Fibroblast of skin of abdomen (primary cell): ENCODE data around the gene EXOC2.
A peak's percentile ranks its signal among the peaks of the same experiment; 100 is the strongest.
"Not testable (repeated sequence)": the region's sequence is repeated elsewhere in the genome, so short reads cannot be mapped to it uniquely, and the experiment has no call there.

Experiments used
- DNase-seq: peaks from one replicate; pipeline ENCODE4 v3.0.0-alpha.2; 2013

Gene EXOC2

GRCh38 chr6:633611-634010, 59.3 kb downstream of the EXOC2 start:
- DNase-seq, result no peak

GRCh38 chr6:628766-629165, 64.2 kb downstream of the EXOC2 start:
- DNase-seq, result no peak

GRCh38 chr6:626236-626635, 66.7 kb downstream of the EXOC2 start:
- DNase-seq, result peak; percentile 28

DNA sequence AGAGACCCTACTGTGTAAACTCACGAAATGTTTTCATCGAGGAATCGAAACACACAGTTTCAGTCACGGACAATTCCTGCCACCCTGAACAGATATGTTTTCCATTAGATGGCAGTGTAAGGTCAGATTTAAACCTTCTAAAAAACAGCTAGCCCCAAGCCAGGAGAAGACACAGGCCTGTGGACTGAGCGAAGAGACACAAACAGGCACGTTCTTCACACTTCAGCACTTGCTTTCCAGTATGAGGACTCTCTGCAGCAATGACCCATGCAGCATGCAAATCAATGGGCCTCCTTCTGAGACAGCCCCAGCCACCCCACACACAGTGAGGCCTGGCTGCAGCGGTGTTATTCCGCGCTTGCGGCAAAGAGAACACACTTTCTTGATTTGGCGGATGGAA, 68.0 kb downstream of the EXOC2 start:
- peak; percentile 20 for DNase-seq

- no peak for DNase-seq
Observed at GRCh38 chr6:622462-622861, 70.5 kb downstream of the EXOC2 start.

- DNase-seq, result no peak
Observed at GRCh38 chr6:621931-622330, 71.0 kb downstream of the EXOC2 start.

DNA sequence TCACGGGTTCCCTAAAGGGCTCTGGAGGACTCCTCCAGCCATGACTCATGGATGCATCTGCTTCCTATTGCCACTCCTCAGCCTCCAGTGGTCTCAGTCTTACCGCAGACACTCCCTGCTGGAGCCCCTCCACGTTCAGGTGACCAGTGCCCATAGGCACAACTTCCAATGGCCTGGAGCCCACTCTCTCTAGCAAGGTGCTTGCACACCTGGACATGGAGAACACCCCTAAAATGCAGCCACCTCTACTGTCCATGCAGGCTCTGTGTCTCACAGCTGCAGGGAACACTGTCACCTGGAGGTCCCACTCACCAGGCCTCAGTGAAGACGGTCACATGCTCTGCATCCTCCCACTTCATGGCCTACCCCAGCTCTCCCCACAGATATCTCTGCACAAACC, 72.0 kb downstream of the EXOC2 start:
- DNase-seq, result no peak

DNA sequence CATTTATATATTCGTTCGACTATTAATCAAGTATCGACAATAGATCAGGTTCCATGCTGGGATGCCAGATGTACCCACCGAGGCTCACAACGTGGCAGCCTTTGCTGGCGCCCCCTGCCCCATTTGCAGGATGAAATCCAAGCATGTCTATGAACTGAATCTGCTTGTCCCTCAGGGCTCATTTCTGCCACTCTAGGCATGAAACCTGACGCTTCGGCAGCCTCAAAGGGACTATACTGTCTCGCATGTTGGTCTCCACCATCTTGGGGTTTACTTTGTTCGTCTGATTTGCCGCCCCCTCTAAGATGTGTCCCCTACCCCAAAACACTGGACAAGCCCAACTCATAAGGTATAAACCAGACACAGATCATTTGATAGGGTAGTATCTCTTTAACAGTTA, 72.8 kb downstream of the EXOC2 start:
- DNase-seq, result no peak

- no peak for DNase-seq
Observed at GRCh38 chr6:617456-618100, 75.4 kb downstream of the EXOC2 start.

DNA sequence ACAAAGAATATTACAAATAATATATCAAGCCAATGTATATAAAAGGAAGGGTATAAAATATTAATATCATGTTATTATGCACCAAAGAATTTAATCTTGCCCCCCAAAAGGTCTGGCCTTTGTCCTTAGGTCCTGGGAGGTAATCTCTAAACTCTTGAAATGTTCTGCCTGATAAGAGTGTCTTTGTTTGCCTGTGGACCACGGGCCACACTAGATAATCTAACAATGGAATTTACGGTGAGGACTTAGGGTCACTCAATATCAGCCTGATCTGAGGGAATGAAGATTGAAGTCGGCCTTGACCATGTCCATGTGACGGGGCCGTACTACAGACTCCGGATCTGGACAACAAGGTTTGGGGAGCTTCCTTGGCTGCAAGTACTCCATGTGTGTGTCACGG, 79.0 kb downstream of the EXOC2 start:
- DNase-seq, result no peak

- DNase-seq, result no peak
Observed at GRCh38 chr6:611928-612327, 81.0 kb downstream of the EXOC2 start.

DNA sequence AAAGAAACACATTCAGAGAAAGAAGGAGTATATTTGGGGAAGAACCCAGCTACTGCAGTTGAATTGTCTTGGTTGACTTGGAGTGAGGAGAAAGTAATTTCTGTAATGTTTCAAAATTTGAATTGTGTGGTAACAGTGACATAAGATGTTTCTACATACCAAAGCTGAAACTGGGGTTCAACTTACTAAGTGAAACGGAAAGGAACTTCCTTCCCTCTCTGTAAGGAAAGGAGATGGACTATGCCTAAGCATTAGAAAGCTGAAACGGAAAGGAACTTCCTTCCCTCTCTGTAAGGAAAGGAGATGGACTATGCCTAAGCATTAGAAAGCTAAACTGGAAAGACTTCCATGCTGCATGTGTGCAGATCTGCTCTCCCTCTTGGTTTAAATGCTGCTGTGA, 82.1 kb downstream of the EXOC2 start:
- no peak for DNase-seq

DNA sequence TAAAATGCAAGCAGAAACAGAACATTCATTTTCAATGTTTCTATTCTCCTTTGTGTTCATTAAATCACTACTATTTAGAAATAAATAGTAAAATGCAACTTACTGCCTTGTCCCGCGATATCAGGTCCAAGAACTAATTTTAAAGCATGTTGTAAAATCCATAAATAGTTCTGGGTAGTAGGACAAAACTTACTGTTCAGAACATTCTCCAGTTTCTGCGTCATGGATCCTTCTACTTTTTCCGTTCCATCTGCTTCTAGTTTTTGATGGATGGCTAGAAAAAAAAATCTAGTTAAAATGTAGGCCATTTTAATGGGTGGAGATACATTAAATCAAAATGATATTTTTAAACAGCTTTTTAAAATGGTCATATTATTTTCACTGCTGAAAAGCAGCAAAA, 83.0 kb downstream of the EXOC2 start:
- no peak for DNase-seq

DNA sequence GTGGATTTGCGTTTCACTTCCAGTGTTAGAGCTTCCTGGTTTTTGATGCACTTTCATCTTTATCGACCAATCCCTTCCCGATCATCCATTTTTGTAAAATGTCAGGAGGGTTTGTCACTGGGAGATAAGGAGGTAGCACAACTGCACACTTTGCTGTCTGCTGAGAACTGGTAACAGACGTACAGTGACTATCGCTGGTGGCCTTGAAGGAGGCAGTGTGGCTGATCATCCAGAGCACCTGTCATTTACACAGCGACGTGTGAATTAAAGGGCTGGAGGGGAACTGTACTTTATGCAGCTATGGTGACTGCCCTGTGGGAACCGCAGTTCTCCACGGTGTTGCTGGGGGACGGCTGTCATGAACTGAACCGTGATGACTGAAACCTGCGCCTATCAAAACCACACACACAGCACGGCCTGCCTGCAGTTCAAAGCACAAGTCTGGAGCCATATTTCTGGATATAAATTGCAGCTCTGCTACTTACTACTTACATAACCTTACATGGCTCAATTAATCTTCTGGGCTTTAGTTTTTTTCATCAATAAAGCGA, 86.0 kb downstream of the EXOC2 start:
- DNase-seq, result no peak

- not testable (repeated sequence) for DNase-seq
Observed at GRCh38 chr6:605895-606294, 87.0 kb downstream of the EXOC2 start.

DNA sequence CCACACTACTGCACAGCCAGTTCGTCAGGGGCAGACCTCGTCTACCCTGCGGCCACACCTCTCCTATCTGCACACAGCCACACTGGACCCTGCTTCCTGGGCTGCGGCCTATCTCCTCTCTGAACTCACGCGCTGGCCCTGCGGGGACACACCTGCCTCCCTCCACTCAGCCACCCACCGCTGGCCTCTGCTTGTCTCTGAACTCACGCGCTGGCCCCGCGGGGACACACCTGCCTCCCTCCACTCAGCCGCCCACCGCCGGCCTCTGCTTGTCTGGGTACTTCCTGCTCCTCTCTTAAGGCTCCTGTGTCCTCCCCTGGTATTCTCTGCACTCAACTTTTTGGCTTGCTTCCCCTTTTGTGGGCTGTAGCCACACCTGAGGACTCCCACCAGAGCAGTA, 88.4 kb downstream of the EXOC2 start:
- DNase-seq, result no peak

DNA sequence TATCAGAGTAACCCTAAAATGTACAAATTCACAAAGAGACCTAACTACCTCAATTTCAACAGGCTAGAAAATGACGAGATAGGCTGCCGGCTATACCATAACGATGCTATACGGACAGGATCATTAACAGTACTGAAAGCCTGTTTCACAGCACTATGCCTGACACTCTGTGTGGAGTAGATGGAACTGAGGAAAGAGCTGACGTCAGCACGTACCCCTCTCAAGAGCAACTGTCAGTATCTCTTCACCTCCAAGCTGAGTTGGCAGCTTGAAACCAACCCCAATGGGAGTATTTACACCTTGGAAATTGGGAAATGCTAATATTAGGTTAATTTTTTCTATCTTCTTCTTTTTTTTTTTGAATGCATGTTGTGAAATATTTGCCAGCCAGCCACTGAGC, 89.7 kb downstream of the EXOC2 start:
- no peak for DNase-seq

DNA sequence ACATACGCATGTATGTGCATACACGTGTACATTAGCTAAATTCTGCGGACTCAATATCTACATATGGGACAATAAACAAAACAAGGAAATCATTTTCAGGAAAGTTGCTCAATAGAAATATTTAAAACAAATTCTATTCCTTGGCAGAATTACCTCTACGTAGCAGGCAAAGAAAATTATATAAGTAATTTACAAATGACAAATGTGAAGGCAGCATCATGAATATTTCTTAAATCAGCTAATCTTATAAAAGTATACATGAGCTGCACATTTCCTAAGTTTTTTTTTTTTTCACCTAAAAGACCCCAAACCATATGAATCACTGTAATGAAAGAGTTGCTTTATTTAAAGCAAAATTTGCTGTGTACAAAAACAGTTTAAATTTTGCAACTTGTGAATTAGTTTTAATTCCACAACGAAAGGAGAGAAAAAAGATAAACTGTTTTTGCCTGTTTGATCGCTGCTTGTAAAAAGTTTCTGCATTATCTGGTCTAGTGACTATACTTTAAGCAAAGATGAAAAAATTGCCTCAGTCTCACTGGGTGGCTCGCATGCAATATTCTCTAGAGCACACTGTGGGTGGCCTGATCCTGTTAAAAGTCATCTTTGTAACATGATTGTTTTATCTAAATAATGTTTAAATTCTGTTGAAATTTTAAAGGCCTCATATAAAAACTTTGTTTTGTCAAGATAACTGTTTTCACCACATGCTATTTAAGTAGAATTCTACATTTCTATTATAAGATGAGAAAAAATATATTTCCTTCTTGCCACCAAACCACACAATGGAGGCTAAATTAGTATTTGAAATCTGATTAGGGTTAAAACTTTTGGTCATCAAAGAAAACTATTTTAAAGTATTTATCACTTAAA, 93.1 kb downstream of the EXOC2 start:
- no peak for DNase-seq

DNA sequence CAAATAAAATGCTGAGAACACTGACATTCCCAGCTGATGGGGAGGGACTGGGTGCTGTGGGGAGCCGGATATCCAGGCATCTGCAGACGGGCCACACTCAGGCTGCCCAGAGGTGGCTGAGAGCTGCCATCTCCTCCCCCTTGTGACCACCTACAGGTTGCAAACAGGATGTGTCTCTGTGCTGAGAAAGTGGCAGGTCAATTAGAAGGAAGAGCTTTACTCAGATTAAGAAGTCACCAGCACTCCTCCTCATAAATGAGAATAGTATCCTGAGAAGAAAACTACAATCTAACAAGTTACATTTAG, 99.1 kb downstream of the EXOC2 start:
- no peak for DNase-seq

DNA sequence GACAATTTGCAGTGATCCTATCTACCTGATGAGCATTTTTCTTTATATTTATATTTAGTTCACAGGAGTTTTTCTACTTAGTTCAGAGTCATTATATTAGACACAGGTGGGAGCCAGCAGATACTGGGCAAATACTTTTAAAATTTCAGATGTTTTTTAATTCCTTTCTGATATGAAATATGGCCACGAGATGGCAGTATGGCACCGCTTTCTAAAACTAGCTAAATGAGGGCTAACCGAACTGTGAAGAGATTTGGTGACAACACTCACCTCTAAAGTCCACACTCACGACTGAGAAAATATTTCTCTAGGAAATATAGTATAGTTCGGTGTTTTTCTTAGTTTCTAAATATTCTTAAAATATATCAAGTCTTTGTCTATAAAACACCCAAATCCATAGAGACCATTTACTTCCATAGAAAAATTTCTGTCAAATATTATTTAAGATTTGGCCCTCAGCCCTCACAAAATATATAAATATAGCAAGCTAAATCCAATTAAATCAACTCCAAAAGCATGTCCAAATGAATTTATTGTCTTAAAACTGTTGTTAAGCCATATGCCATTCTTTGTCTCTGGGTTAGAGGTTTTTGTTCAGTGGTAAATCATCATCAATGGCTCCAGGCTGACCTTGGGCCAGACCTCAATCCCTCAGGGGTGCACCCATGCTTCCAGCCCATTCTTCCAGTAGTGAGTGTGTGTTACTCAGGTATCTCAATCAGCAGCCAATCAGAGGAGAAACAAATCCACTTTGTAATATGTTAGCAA, 99.6 kb downstream of the EXOC2 start:
- peak; percentile 51 for DNase-seq

GRCh38 chr6:589090-589489, 103.8 kb downstream of the EXOC2 start:
- no peak for DNase-seq

- no peak for DNase-seq
Observed at GRCh38 chr6:586553-586952, 106.4 kb downstream of the EXOC2 start.

- no peak for DNase-seq
Observed at GRCh38 chr6:583635-584034, 109.3 kb downstream of the EXOC2 start.
